SU-DHL-6 (cell line): ENCODE measurements around the gene CCDC60.

Experiments
- EZH2phosphoT487 ChIP-seq: fragments of 200-600 bp; sonication (generic), shearing (Covaris generic); conservative IDR thresholded peaks from 2 replicates; pipeline ENCODE4 v1.6.1; 2018; ENCODE audit warnings: mild to moderate bottlenecking, antibody characterized with exemption, low read length, moderate library complexity, mixed read lengths
- TF ChIP-seq, protein P1 (sequence below): fragments of 200-600 bp; sonication (generic); IDR thresholded peaks from one replicate; pipeline ENCODE4 v1.5.1; 2017; ENCODE audit warnings: antibody characterized with exemption, mild to moderate bottlenecking, low read length, moderate library complexity; ENCODE audit not compliant: insufficient read depth, poor library complexity, severe bottlenecking

DNA sequence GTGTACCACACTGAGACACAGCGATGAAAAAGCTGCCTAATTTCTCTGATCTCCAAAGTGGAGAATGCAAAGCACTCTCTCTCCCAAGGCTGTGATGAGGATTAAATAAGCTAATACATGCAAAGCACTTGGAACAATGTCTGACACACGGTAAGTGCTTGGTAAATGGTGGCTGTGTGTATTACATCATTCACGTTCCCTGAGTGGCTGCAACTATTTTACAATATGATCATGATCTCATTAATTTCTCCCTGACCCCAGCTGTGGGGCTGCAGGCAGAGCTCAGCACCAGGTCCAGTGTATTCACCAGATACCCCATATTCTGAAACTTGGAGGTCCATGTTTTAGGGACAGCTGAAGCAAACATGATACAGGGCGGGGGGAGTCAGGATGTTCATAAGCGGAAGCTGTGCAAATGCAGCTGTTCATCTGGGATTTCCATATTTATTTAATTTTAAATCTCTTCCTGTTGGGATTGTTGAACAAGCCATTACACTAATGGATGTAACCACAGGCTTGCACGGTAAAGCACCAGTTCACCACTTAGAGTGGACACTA, 106.4 kb downstream of the CCDC60 start:
- TF ChIP-seq, protein P1, sequence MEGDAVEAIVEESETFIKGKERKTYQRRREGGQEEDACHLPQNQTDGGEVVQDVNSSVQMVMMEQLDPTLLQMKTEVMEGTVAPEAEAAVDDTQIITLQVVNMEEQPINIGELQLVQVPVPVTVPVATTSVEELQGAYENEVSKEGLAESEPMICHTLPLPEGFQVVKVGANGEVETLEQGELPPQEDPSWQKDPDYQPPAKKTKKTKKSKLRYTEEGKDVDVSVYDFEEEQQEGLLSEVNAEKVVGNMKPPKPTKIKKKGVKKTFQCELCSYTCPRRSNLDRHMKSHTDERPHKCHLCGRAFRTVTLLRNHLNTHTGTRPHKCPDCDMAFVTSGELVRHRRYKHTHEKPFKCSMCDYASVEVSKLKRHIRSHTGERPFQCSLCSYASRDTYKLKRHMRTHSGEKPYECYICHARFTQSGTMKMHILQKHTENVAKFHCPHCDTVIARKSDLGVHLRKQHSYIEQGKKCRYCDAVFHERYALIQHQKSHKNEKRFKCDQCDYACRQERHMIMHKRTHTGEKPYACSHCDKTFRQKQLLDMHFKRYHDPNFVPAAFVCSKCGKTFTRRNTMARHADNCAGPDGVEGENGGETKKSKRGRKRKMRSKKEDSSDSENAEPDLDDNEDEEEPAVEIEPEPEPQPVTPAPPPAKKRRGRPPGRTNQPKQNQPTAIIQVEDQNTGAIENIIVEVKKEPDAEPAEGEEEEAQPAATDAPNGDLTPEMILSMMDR: no peak
- no peak for TF ChIP-seq EZH2phosphoT487
